Liver (tissue), 9 donors: ENCODE measurements around the gene MICOS13. TPM values are rescaled to one million over a fixed set of nuclear protein-coding genes. Genes with fewer than 3 reads are reported as not detected.
"Not testable (repeated sequence)": the region's sequence is repeated elsewhere in the genome, so short reads cannot be mapped to it uniquely, and the experiment has no call there.

Source experiments
- DNase-seq: peaks from one replicate; pipeline ENCODE4 v3.0.0-alpha.2; 2017; ENCODE audit warnings: low spot score
- H3K27ac ChIP-seq, 2 donors: one replicate each; pipeline ENCODE4 v1.7.0; 2013; ENCODE audit warnings: inconsistent platforms in 2 of 2, low read length in 2 of 2, control low read depth in 1 of 2, low read depth in 1 of 2, mild to moderate bottlenecking in 1 of 2
- H3K27me3 ChIP-seq, 4 donors: one replicate each; pipeline versions ENCODE4 v1.6.1 to v1.7.0; 2013; ENCODE audit warnings: low read length in 3 of 4, inconsistent platforms in 1 of 4, mild to moderate bottlenecking in 1 of 4, moderate library complexity in 1 of 4; ENCODE audit not compliant: control insufficient read depth in 4 of 4, insufficient read depth in 4 of 4
- H3K36me3 ChIP-seq, 4 donors: one replicate each; pipeline versions ENCODE4 v1.6.1 to v1.7.0; 2013; ENCODE audit warnings: low read length in 3 of 4, mild to moderate bottlenecking in 3 of 4, low read depth in 1 of 4, moderate library complexity in 1 of 4; ENCODE audit not compliant: control insufficient read depth in 4 of 4, insufficient read depth in 3 of 4
- H3K4me1 ChIP-seq, 4 donors: one replicate each; pipeline versions ENCODE4 v1.6.1 to v1.7.0; 2013; ENCODE audit warnings: low read length in 3 of 4, mild to moderate bottlenecking in 3 of 4, moderate library complexity in 1 of 4; ENCODE audit not compliant: control insufficient read depth in 4 of 4, insufficient read depth in 4 of 4
- H3K4me3 ChIP-seq, 3 donors: one replicate each; pipeline versions ENCODE4 v1.6.1 to v1.7.0; 2013; ENCODE audit warnings: low read length in 3 of 3, control low read depth in 1 of 3, low read depth in 1 of 3, mild to moderate bottlenecking in 1 of 3
- H3K9ac ChIP-seq, 2 donors: one replicate each; pipeline ENCODE4 v1.7.0; 2013; ENCODE audit warnings: low read length in 2 of 2, mild to moderate bottlenecking in 2 of 2, moderate library complexity in 2 of 2, control low read depth in 1 of 2, low read depth in 1 of 2
- H3K9me3 ChIP-seq, 4 donors: one replicate each; pipeline versions ENCODE4 v1.6.1 to v1.7.0; 2013; ENCODE audit warnings: low read length in 3 of 4; ENCODE audit not compliant: control insufficient read depth in 4 of 4
- CTCF ChIP-seq: fragments of 150-350 bp; IDR thresholded peaks from 2 replicates; pipeline ENCODE4 v1.5.1; 2017; ENCODE audit warnings: improper control_type of control experiment, low read depth, low read length; ENCODE audit not compliant: missing input control
- FOXA2 ChIP-seq: IDR thresholded peaks from 2 replicates; pipeline ENCODE4 v1.6.1; 2016; ENCODE audit warnings: antibody characterized with exemption
- GABPA ChIP-seq, 2 donors: IDR thresholded peaks in 1 of 2; conservative IDR thresholded peaks in 1 of 2; 2 replicates each; pipeline ENCODE4 v1.6.1; 2016; ENCODE audit warnings: antibody characterized with exemption in 2 of 2, mild to moderate bottlenecking in 1 of 2, moderate library complexity in 1 of 2
- HNF4A ChIP-seq, 2 donors: conservative IDR thresholded peaks; 2 replicates each; pipeline ENCODE4 v1.6.1; 2016; ENCODE audit warnings: antibody characterized with exemption in 2 of 2, mild to moderate bottlenecking in 2 of 2
- JUND ChIP-seq, 2 donors: IDR thresholded peaks; 2 replicates each; pipeline ENCODE4 v1.6.1; 2016; ENCODE audit warnings: antibody characterized with exemption in 2 of 2
- RAD21 ChIP-seq, 2 donors: IDR thresholded peaks; 2 replicates each; pipeline ENCODE4 v1.6.1; 2016; ENCODE audit warnings: antibody characterized with exemption in 2 of 2, mild to moderate bottlenecking in 2 of 2
- RXRA ChIP-seq, 2 donors: IDR thresholded peaks; 2 replicates each; pipeline ENCODE4 v1.6.1; 2017 to 2018; ENCODE audit warnings: antibody characterized with exemption in 2 of 2, mild to moderate bottlenecking in 1 of 2
- SP1 ChIP-seq: IDR thresholded peaks from 2 replicates; pipeline ENCODE4 v1.6.1; 2018; ENCODE audit warnings: antibody characterized with exemption, mild to moderate bottlenecking
- YY1 ChIP-seq: IDR thresholded peaks from 2 replicates; pipeline ENCODE4 v1.6.1; 2016; ENCODE audit warnings: antibody characterized with exemption, mild to moderate bottlenecking
- WGBS: extraction: QIAGEN DNeasy Blood & Tissue Kit; methylation state at CpG from one replicate; pipeline ENCODE4 v1.1.7; 2013; 5-methylcytosine and 5-hydroxymethylcytosine counted together
- polyA plus RNA-seq, 2 donors: library from polyadenylated mRNA; stranded (reverse) in 1 of 2; unstranded in 1 of 2; fragments of 200-250 nt in 1 of 2; fragments of >200 nt in 1 of 2; fragmentation: Nextera tagmentation in 1 of 2; extraction: Ambion mirVana in 1 of 2; gene quantifications; one replicate each; pipeline versions ENCODE4 v1.2.1 to v1.2.3, GENCODE V29; 2013 to 2015
- total RNA-seq, 2 donors: library from RNA; depleted of rRNA; stranded (reverse); fragments of >200 nt; gene quantifications; one replicate each; pipeline ENCODE4 v1.2.3, GENCODE V29; 2014
- TF ChIP-seq, protein P1 (sequence below): IDR thresholded peaks from 2 replicates; pipeline ENCODE4 v1.6.1; 2016; ENCODE audit warnings: antibody characterized with exemption
- donor health status: healthy.
- donor health status: healthy.
- donor health status: healthy.
- donor health status: healthy.
- donor health status: healthy.

MICOS13 gene
- total and polyA plus RNA-seq, 4 donors, result 11.5 to 84.0 (median 30.8) TPM

DNA sequence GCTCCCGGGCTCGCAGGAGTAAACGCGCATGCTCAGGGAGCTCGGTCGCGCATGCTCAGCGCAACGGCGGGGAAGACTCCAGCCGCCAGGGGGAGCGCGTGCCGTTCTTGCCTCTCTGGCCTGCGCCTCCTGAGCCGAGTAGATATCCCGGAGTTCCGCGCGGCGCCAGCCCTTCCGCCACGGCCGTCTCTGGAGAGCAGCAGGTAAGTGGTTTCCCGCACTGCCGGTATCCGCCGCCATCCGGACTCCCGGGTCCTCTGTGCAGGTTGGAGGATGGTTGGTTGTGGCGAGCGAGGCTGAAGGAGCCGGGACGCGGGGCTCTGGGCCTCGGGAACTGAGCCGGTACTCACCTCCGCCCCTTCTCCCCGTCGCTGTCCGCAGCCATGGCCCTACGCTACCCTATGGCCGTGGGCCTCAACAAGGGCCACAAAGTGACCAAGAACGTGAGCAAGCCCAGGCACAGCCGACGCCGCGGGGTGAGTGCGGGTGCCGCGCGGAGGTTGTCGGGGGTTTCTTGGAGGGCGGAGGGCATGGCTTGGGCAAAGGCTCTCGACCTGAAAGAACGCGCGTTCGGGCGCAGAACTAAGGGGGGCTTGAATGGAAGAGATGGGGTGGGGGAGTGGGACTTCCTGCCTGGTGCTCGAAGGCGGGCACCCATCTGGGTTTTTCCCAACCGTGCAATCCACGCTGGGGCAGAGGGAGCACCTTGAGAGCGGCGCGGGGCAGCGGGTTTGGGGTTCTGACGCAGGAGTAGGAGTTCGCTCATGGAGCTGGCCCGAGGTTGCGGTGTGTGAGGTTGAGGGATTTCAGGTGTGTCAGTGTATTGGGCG, 10.0 kb upstream of the MICOS13 start, which contains the start of gene RPL36 (continued):
- TF ChIP-seq CTCF (peak; percentile 98), RAD21 (IDR thresholded peaks at IDR 0.05) (peak in 1 of 2 donors; percentile 75), RXRA (IDR thresholded peaks at IDR 0.05) (peak; percentile 34 to 36), FOXA2 (no peak), YY1 (peak; percentile 91), HNF4A (conservative IDR thresholded peaks at IDR 0.05) (no peak), JUND (IDR thresholded peaks at IDR 0.05) (peak in 1 of 2 donors; percentile 31), GABPA (IDR thresholded peaks at IDR 0.05 in 1 of 2, conservative IDR thresholded peaks at IDR 0.05 in 1 of 2) (peak in 1 of 2 donors; percentile 86)
- TF ChIP-seq, protein P1, sequence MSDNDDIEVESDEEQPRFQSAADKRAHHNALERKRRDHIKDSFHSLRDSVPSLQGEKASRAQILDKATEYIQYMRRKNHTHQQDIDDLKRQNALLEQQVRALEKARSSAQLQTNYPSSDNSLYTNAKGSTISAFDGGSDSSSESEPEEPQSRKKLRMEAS, result no peak

DNA sequence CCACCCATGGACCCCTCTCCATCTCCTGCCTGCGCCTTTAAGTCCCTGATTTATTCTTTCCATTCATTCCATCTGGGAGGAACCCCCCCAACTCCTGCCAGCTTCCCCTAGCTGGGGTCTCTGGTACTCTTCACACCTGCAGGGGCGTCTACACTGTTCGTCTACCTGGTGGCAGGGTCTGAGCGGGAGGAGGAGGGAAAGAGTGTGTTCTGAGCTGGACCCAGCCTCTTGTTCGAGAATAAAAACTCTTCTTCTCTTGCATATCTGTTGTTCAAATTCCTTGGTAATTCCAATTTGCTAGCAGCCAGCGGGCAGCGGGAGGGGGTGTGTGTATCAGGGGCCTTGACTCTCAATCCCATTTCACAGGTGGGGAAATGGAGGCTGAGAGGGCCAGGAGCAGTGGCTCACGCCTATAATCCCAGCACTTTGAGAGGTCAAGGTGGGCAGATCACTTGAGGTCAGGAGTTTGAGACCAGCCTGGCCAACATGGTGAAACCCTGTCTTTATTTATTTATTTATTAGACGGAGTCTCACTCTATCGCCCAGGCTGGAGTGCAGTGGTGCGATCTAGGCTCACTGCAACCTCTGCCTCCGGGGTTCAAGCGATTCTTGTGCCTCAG, 8.1 kb upstream of the MICOS13 start:
- DNase-seq, H3K9me3 ChIP-seq, H3K27me3 ChIP-seq, H3K27ac ChIP-seq, H3K9ac ChIP-seq, H3K4me3 ChIP-seq: not testable (repeated sequence)
- Histone ChIP-seq H3K4me1 (peaks cover 6 to 27% (median 14%) of the 10 kb centered on the region in 4 donors), H3K36me3 (peaks cover 6 to 17% (median 10%) of the 10 kb centered on the region in 4 donors)
- WGBS, result 93% methylated on average over 13 of the region's 13 CpGs

DNA sequence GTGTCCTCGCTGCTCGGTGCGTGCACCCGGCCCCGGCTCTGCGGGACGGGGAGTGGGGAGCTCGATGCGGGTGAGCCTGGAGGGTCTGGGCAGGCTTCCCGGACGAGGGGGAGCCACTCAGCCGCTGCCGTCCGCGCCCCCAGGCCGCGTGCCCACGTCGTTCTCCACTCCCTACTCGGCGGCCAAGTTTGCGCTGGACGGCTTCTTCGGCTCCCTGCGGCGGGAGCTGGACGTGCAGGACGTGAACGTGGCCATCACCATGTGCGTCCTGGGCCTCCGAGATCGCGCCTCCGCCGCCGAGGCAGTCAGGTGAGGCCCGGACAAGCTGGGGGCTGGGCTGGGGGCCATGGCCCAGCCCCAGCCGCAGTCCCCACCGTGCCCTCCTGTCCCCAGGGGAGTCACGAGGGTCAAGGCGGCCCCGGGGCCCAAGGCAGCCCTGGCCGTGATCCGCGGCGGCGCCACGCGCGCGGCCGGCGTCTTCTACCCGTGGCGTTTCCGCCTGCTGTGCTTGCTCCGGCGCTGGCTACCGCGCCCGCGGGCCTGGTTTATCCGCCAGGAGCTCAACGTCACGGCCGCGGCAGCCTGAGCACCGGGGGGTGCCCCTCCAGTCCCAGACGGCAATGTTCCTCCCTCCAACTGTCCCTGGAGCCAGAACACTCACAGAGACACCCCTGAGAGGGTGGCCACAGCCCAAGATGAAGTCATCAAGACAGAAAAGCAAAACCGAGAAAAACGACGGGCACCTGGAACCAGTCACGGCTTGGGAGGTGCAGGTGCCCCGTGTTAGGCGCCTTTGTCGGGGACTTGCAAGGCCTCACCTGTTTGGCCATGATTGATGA, 7.3 kb upstream of the MICOS13 start:
- no peak overlapping the region for H3K9ac ChIP-seq
- 57% methylated on average over 76 of the region's 76 CpGs for WGBS
- H3K27me3 ChIP-seq, result no peaks in the 10 kb centered on the region
- no peak for TF ChIP-seq SP1
- peak overlapping the region in 1 of 2 donors; percentile 72 for H3K27ac ChIP-seq
- peaks cover 6 to 27% (median 14%) of the 10 kb centered on the region in 4 donors for H3K4me1 ChIP-seq
- peaks cover 4 to 9% (median 7%) of the 10 kb centered on the region in 4 donors for H3K36me3 ChIP-seq
- no peak for DNase-seq
- no peak overlapping the region for H3K4me3 ChIP-seq
- H3K9me3 ChIP-seq, result no peaks in the 10 kb centered on the region
